A549 (cell line): ENCODE results near the gene PKP2. TPM values are rescaled to one million over a fixed set of nuclear protein-coding genes. Genes with fewer than 3 reads are reported as not detected.

Experiments used
- ATAC-seq, 2 experiments: fragments of 200-7000 bp in 1 of 2; fragments of >200 bp in 1 of 2; cut with Nextera tagmentation in 1 of 2; cut with Tn5 transposase in 1 of 2; 3 replicates each; pipeline versions ENCODE4 v1.8.0 to v1.9.1; 2018 to 2020; ENCODE audit warnings: mild to moderate bottlenecking in 1 of 2, moderate library complexity in 1 of 2
- CTCF ChIA-PET: fragments of 300-600 bp; sonication (Branson Sonifier 250); formaldehyde crosslinking; extraction: SDS; loops from one replicate; lab custom pipeline; 2021; ENCODE audit warnings: antibody characterized with exemption, inconsistent platforms; lab: Yijun Ruan, JAX
- POLR2A ChIA-PET: fragments of 350-600 bp; formaldehyde crosslinking; extraction: SDS; loops from one replicate; lab custom pipeline; 2021; ENCODE audit warnings: antibody characterized with exemption, inconsistent platforms; lab: Yijun Ruan, JAX
- DNase-seq, 2 experiments: peaks; one replicate each; pipeline versions ENCODE4 v3.0.0 to v3.0.0-alpha.2; 2011 to 2016; ENCODE audit warnings: low read depth in 1 of 2, low spot score in 1 of 2
- FAIRE-seq: peaks from 2 replicates; lab custom pipeline; 2011; peaks lifted over from hg19 to GRCh38; lab: Jason Lieb, UNC
- H3K27ac ChIP-seq, 2 experiments: fragments of >200 bp; sonication (Bioruptor Twin); formaldehyde crosslinking; 3 replicates each; pipeline ENCODE4 v1.5.1; 2016 to 2017
- H3K4me1 ChIP-seq: fragments of >200 bp; sonication (Bioruptor Twin); formaldehyde crosslinking; 3 replicates; pipeline ENCODE4 v1.6.1; 2016
- H3K4me2 ChIP-seq: fragments of >200 bp; sonication (Bioruptor Twin); formaldehyde crosslinking; 3 replicates; pipeline ENCODE4 v1.6.1; 2016
- H3K4me3 ChIP-seq: fragments of >200 bp; sonication (Bioruptor Twin); formaldehyde crosslinking; 3 replicates; pipeline ENCODE4 v1.5.1; 2016
- H3K9me3 ChIP-seq: fragments of >200 bp; sonication (Bioruptor Twin); formaldehyde crosslinking; 3 replicates; pipeline ENCODE4 v1.6.1; 2016
- ATOH8 ChIP-seq: fragments of 250-450 bp; sonication (Bioruptor Pico); IDR thresholded peaks from 2 replicates; pipeline ENCODE4 v1.5.0; 2020; ENCODE audit warnings: low read depth, mild to moderate bottlenecking, moderate library complexity
- BCL3 ChIP-seq: fragments of >200 bp; sonication (Bioruptor Twin); formaldehyde crosslinking; IDR thresholded peaks from 3 replicates; pipeline ENCODE4 v1.6.1; 2016
- CBX2 ChIP-seq: fragments of 200-600 bp; sonication (generic); IDR thresholded peaks from 2 replicates; pipeline ENCODE4 v1.6.1; 2016; ENCODE audit warnings: low read depth, mild to moderate bottlenecking, borderline replicate concordance
- CHD4 ChIP-seq: fragments of 200-600 bp; sonication (generic); IDR thresholded peaks from 2 replicates; pipeline ENCODE4 v1.6.1; 2016; ENCODE audit warnings: antibody characterized with exemption, mild to moderate bottlenecking, borderline replicate concordance
- CTCF ChIP-seq: fragments of >200 bp; sonication (Bioruptor Twin); formaldehyde crosslinking; IDR thresholded peaks from 3 replicates; pipeline ENCODE4 v1.5.1; 2016
- E2F6 ChIP-seq: IDR thresholded peaks from 2 replicates; pipeline ENCODE4 v1.6.1; 2012; ENCODE audit warnings: low read depth, borderline replicate concordance
- EHMT2 ChIP-seq: fragments of 200-600 bp; sonication (generic); IDR thresholded peaks from 2 replicates; pipeline ENCODE4 v1.6.1; 2016; ENCODE audit warnings: antibody characterized with exemption, low read depth, mild to moderate bottlenecking, moderate library complexity
- EP300 ChIP-seq, 2 experiments: fragments of >200 bp; sonication (Bioruptor Twin); formaldehyde crosslinking; IDR thresholded peaks; 2 replicates in 1 of 2; 3 replicates in 1 of 2; pipeline ENCODE4 v1.6.1; 2016 to 2017
- FOSL2 ChIP-seq, 2 experiments: fragments of 450-650 bp in 1 of 2; fragments of >200 bp in 1 of 2; sonication (Bioruptor Twin) in 1 of 2; formaldehyde crosslinking; IDR thresholded peaks; 2 replicates each; pipeline versions ENCODE4 v1.5.0 to v1.6.1; 2016 to 2020; ENCODE audit warnings: mild to moderate bottlenecking in 1 of 2, moderate library complexity in 1 of 2
- FOXS1 ChIP-seq: fragments of 250-450 bp; sonication (Bioruptor Pico); IDR thresholded peaks from 2 replicates; pipeline ENCODE4 v1.5.0; 2020; ENCODE audit warnings: mild to moderate bottlenecking, moderate library complexity
- HDAC2 ChIP-seq: fragments of 200-600 bp; sonication (generic); IDR thresholded peaks from 2 replicates; pipeline ENCODE4 v1.6.1; 2016
- HES2 ChIP-seq: fragments of >200 bp; sonication (Bioruptor Twin); formaldehyde crosslinking; IDR thresholded peaks from 2 replicates; pipeline ENCODE4 v1.6.1; 2016
- HEYL ChIP-seq: fragments of 250-450 bp; sonication (Bioruptor Pico); IDR thresholded peaks from 2 replicates; pipeline ENCODE4 v1.8.0; 2021; ENCODE audit warnings: mild to moderate bottlenecking, moderate library complexity
- HOXA7 ChIP-seq: fragments of 250-450 bp; sonication (Bioruptor Pico); IDR thresholded peaks from 2 replicates; pipeline ENCODE4 v1.5.0; 2020; ENCODE audit warnings: mild to moderate bottlenecking, moderate library complexity
- HOXB13 ChIP-seq: fragments of 250-450 bp; sonication (Bioruptor Pico); IDR thresholded peaks from 2 replicates; pipeline ENCODE4 v1.5.0; 2020; ENCODE audit warnings: low read depth, mild to moderate bottlenecking, moderate library complexity
- HOXB5 ChIP-seq: fragments of 250-450 bp; sonication (Bioruptor Pico); IDR thresholded peaks from 2 replicates; pipeline ENCODE4 v1.5.0; 2020; ENCODE audit warnings: mild to moderate bottlenecking, moderate library complexity
- KDM1A ChIP-seq: fragments of 200-600 bp; sonication (generic); IDR thresholded peaks from 2 replicates; pipeline ENCODE4 v1.6.1; 2016; ENCODE audit warnings: low read depth, mild to moderate bottlenecking
- MAX ChIP-seq: IDR thresholded peaks from 2 replicates; pipeline ENCODE4 v1.6.1; 2012
- NFE2L2 ChIP-seq: fragments of 150-350 bp; conservative IDR thresholded peaks from 2 replicates; pipeline ENCODE4 v1.6.1; 2014; ENCODE audit warnings: low read length
- NPAS2 ChIP-seq: fragments of 250-450 bp; sonication (Bioruptor Pico); IDR thresholded peaks from 2 replicates; pipeline ENCODE4 v1.8.0; 2022; ENCODE audit warnings: mild to moderate bottlenecking, moderate library complexity, borderline replicate concordance
- RAD21 ChIP-seq, 2 experiments: fragments of >200 bp in 1 of 2; sonication (Bioruptor Twin) in 1 of 2; formaldehyde crosslinking in 1 of 2; IDR thresholded peaks in 1 of 2; conservative IDR thresholded peaks in 1 of 2; 2 replicates in 1 of 2; 3 replicates in 1 of 2; pipeline ENCODE4 v1.6.1; 2012 to 2018; ENCODE audit warnings: inconsistent platforms in 1 of 2
- RCOR1 ChIP-seq: fragments of 150-350 bp; IDR thresholded peaks from 2 replicates; pipeline ENCODE4 v1.6.1; 2014; ENCODE audit warnings: antibody characterized with exemption, low read length, low read depth
- REST ChIP-seq: fragments of 200-600 bp; sonication (generic); IDR thresholded peaks from 2 replicates; pipeline ENCODE4 v1.6.1; 2016; ENCODE audit warnings: antibody characterized with exemption, mild to moderate bottlenecking, moderate library complexity
- RNF2 ChIP-seq: fragments of 200-600 bp; sonication (generic); IDR thresholded peaks from 2 replicates; pipeline ENCODE4 v1.6.1; 2016; ENCODE audit warnings: low read depth, mild to moderate bottlenecking, antibody characterized with exemption, moderate library complexity, borderline replicate concordance
- SMC3 ChIP-seq: fragments of >200 bp; sonication (Bioruptor Twin); formaldehyde crosslinking; IDR thresholded peaks from 3 replicates; pipeline ENCODE4 v1.6.1; 2018; ENCODE audit warnings: inconsistent platforms
- SREBF2 ChIP-seq: fragments of 450-650 bp; IDR thresholded peaks from 2 replicates; pipeline ENCODE4 v1.6.1; 2014; ENCODE audit warnings: mild to moderate bottlenecking, moderate library complexity
- ZC3H11A ChIP-seq: fragments of 450-650 bp; IDR thresholded peaks from 2 replicates; pipeline ENCODE4 v1.6.1; 2014; ENCODE audit warnings: antibody characterized with exemption, mild to moderate bottlenecking
- ZNF302 ChIP-seq: fragments of 250-450 bp; sonication (Bioruptor Pico); IDR thresholded peaks from 2 replicates; pipeline ENCODE4 v1.9.0; 2021; ENCODE audit warnings: inconsistent platforms, mild to moderate bottlenecking, moderate library complexity
- WGBS: methylation state at CpG from one replicate; pipeline ENCODE4 v1.1.6; 2017; ENCODE audit errors: missing lambda C conversion rate; 5-methylcytosine and 5-hydroxymethylcytosine counted together
- polyA plus RNA-seq, 4 experiments: library from polyadenylated mRNA; depleted of rRNA in 3 of 4; stranded (reverse); fragments of >200 nt; fragmentation: RNase III in 1 of 4; extraction: RNeasy Plus Mini Kit Qiagen cat#74134 plus additional on column Dnase treatment in 1 of 4; gene quantifications; 2 replicates in 3 of 4; 3 replicates in 1 of 4; pipeline ENCODE4 v1.2.3, GENCODE V29; 2011 to 2017

Gene PKP2
- polyA plus RNA-seq, 2 of the 4 experiments (the other 2 are of a cell fraction) = 2.3 to 7.1 TPM

GRCh38 chr12:32902287-32902997 lies 5.9 kb upstream of the PKP2 start:
- TF ChIP-seq MAX = no peak
- no peak for TF ChIP-seq FOSL2 (IDR thresholded peaks at IDR 0.05)
- no peak for TF ChIP-seq FOSL2 (CRISPR knock-in tag; IDR thresholded peaks at IDR 0.05)
- TF ChIP-seq HOXB13 (CRISPR knock-in tag) = no peak
- no peak for TF ChIP-seq HEYL (CRISPR knock-in tag)
- TF ChIP-seq ZNF302 = no peak
- TF ChIP-seq ATOH8 (CRISPR knock-in tag) = no peak
- no peak for TF ChIP-seq EHMT2
- TF ChIP-seq KDM1A = no peak
- no peak for TF ChIP-seq ZC3H11A
- no peak for TF ChIP-seq CHD4
- TF ChIP-seq EP300 (IDR thresholded peaks at IDR 0.05) = no peak
- TF ChIP-seq RCOR1 = no peak
- no peak for TF ChIP-seq SMC3
- TF ChIP-seq HES2 = no peak
- no peak for TF ChIP-seq REST
- no peak for TF ChIP-seq BCL3
- no peak for TF ChIP-seq HOXB5
- TF ChIP-seq, all 56 proteins: peak for 0
- ChIA-PET CTCF (interaction anchor here (1.5 kb wide), 1 partner anchor 147 kb away, joined by 5 read pairs; the partner anchor contains the start of gene YARS2), POLR2A (no interaction called here)
- H3K4me1 ChIP-seq = peaks cover 11% of the 10 kb centered on the region; the same call in 2 of the 3 replicates
- DNase-seq = no peak
- H3K9me3 ChIP-seq = no peaks in the 10 kb centered on the region
- WGBS = 54% methylated on average over 4 of the region's 4 CpGs
- FAIRE-seq = no peak
- H3K4me3 ChIP-seq = no peak overlapping the region
- H3K4me2 ChIP-seq = peak overlapping the region; percentile 29; the same call in 1 of the 3 replicates
- H3K27ac ChIP-seq = no peak overlapping the region
- no peak for ATAC-seq

GRCh38 chr12:32901553-32901952 lies 5.0 kb upstream of the PKP2 start:
- Histone ChIP-seq H3K9me3 (no peaks in the 10 kb centered on the region), H3K4me3 (no peak overlapping the region), H3K4me1 (peaks cover 11% of the 10 kb centered on the region; the same call in 2 of the 3 replicates), H3K4me2 (peak overlapping the region; percentile 29; the same call in 1 of the 3 replicates), H3K27ac (peak overlapping the region in 1 of 2 experiments; percentile 47; a peak in 1 of 6 replicates)
- WGBS = 76% methylated on average over 4 of the region's 4 CpGs
- CTCF ChIA-PET = interaction anchor here (1.5 kb wide), 1 partner anchor 146 kb away, joined by 5 read pairs; the partner anchor contains the start of gene YARS2
- POLR2A ChIA-PET = no interaction called here
- ATAC-seq = no peak
- no peak for FAIRE-seq
- no peak for DNase-seq
- TF ChIP-seq NPAS2 (CRISPR knock-in tag) = no peak
- TF ChIP-seq RAD21 (conservative IDR thresholded peaks at IDR 0.05 in 1 of 2, IDR thresholded peaks at IDR 0.05 in 1 of 2) = no peak
- no peak for TF ChIP-seq ZNF302
- TF ChIP-seq E2F6 = no peak
- no peak for TF ChIP-seq SREBF2
- no peak for TF ChIP-seq CBX2
- no peak for TF ChIP-seq HOXA7 (CRISPR knock-in tag)
- TF ChIP-seq RNF2 = no peak
- no peak for TF ChIP-seq FOSL2 (IDR thresholded peaks at IDR 0.05)
- TF ChIP-seq FOSL2 (CRISPR knock-in tag; IDR thresholded peaks at IDR 0.05) = no peak
- TF ChIP-seq CTCF = no peak
- TF ChIP-seq ZC3H11A = no peak
- TF ChIP-seq HDAC2 = no peak
- TF ChIP-seq FOXS1 (CRISPR knock-in tag) = no peak
- TF ChIP-seq NFE2L2 = no peak
